ENCODE results near the gene CAMTA1. TPM values are rescaled to one million over a fixed set of nuclear protein-coding genes. Genes with fewer than 3 reads are reported as not detected.

The CAMTA1 gene
- total RNA-seq, 2 experiments from 2014 or later, result 43.9 to 73.3 TPM

GRCh38 chr1:6832531-6833188, 47.4 kb downstream of the CAMTA1 start:
- Histone ChIP-seq H4K20me1 (ENCODE audit: insufficient read depth, low read length) (no peaks in the 10 kb centered on the region), H3K9me2 (ENCODE audit: insufficient read depth, low read length) (no peaks in the 10 kb centered on the region), H3K4me3 (ENCODE audit: low read depth, low read length, poor library complexity, severe bottlenecking) (no peak overlapping the region), H3K4me1 (ENCODE audit: insufficient read depth, low read length, poor library complexity, severe bottlenecking) (no peaks in the 10 kb centered on the region), H3K9me3 (ENCODE audit: low read length) (no peaks in the 10 kb centered on the region), H3K4me2 (ENCODE audit: low read length) (no peak overlapping the region), H3K27ac (ENCODE audit: low read depth, low read length, poor library complexity, severe bottlenecking) (no peak overlapping the region), H3K36me3 (ENCODE audit: insufficient read depth, low read length) (peaks cover 9% of the 10 kb centered on the region; the same call in 1 of the 2 replicates), H3K79me2 (ENCODE audit: insufficient read depth, low read depth, low read length) (no peaks in the 10 kb centered on the region), H2AFZ (ENCODE audit: low read length) (no peak overlapping the region)
- POLR2A ChIA-PET, result interaction anchor here (0.9 kb wide), 1 partner anchor 10 kb away, joined by 5 read pairs; no protein-coding TSS in a partner anchor
- CTCF ChIA-PET (ENCODE audit: unreplicated experiment), result no interaction called here
- no peak for TF ChIP-seq EZH2phosphoT487 (IDR thresholded peaks at IDR 0.05; ENCODE audit: borderline replicate concordance, low read depth, low read length)
- TF ChIP-seq, protein P1, sequence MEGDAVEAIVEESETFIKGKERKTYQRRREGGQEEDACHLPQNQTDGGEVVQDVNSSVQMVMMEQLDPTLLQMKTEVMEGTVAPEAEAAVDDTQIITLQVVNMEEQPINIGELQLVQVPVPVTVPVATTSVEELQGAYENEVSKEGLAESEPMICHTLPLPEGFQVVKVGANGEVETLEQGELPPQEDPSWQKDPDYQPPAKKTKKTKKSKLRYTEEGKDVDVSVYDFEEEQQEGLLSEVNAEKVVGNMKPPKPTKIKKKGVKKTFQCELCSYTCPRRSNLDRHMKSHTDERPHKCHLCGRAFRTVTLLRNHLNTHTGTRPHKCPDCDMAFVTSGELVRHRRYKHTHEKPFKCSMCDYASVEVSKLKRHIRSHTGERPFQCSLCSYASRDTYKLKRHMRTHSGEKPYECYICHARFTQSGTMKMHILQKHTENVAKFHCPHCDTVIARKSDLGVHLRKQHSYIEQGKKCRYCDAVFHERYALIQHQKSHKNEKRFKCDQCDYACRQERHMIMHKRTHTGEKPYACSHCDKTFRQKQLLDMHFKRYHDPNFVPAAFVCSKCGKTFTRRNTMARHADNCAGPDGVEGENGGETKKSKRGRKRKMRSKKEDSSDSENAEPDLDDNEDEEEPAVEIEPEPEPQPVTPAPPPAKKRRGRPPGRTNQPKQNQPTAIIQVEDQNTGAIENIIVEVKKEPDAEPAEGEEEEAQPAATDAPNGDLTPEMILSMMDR (conservative IDR thresholded peaks at IDR 0.05; ENCODE audit: low read length), result no peak
- no TSS peak for BruUV-seq (replicated peaks)
- DNase-seq (ENCODE audit: low spot score), result no peak
- intact Hi-C loops (cut with micrococcal nuclease; ENCODE audit: unreplicated experiment), result no loop called here

DNA sequence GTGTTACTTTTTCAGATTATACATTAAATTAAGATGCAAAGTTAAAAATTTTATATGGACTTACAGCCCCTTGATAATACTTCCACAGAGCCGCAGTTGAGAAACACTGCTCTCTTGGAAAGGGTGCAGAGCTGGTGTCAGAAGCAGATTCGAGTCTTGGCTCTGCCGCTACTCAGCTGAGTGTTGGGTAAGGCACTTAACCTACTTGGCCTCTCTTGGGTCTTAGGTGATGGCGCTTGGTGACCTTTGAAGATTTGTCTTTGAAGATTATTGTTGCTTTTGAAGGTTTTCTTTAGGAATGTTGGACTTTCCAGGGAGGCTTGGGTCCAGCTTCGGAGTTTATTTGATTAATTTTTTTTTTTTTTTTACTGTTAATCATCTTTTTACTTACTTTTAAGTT, 48.5 kb downstream of the CAMTA1 start:
- H3K9me3 ChIP-seq (ENCODE audit: low read length), result no peaks in the 10 kb centered on the region
- POLR2A ChIA-PET, result interaction anchor here (0.6 to 0.7 kb wide), 2 partner anchors 50 to 64 kb away, joined by 4 to 5 read pairs; no protein-coding TSS in a partner anchor
- H3K9me2 ChIP-seq (ENCODE audit: insufficient read depth, low read length), result no peaks in the 10 kb centered on the region
- TF ChIP-seq, protein P1 (conservative IDR thresholded peaks at IDR 0.05; ENCODE audit: low read length), result no peak
- TF ChIP-seq EZH2phosphoT487 (IDR thresholded peaks at IDR 0.05; ENCODE audit: borderline replicate concordance, low read depth, low read length), result no peak
- H3K79me2 ChIP-seq (ENCODE audit: insufficient read depth, low read depth, low read length), result no peaks in the 10 kb centered on the region
- no TSS peak for BruUV-seq (replicated peaks)
- no peak overlapping the region for H3K4me3 ChIP-seq (ENCODE audit: low read depth, low read length, poor library complexity, severe bottlenecking)
- no peak overlapping the region for H3K27ac ChIP-seq (ENCODE audit: low read depth, low read length, poor library complexity, severe bottlenecking)
- peaks cover 6% of the 10 kb centered on the region; the same call in 1 of the 2 replicates for H3K36me3 ChIP-seq (ENCODE audit: insufficient read depth, low read length)
- DNase-seq (ENCODE audit: low spot score), result no peak
- CTCF ChIA-PET (ENCODE audit: unreplicated experiment), result no interaction called here
- H4K20me1 ChIP-seq (ENCODE audit: insufficient read depth, low read length), result no peaks in the 10 kb centered on the region
- no peak overlapping the region for H3K4me2 ChIP-seq (ENCODE audit: low read length)
- H2AFZ ChIP-seq (ENCODE audit: low read length), result no peak overlapping the region
- no peaks in the 10 kb centered on the region for H3K4me1 ChIP-seq (ENCODE audit: insufficient read depth, low read length, poor library complexity, severe bottlenecking)
- intact Hi-C loops (cut with micrococcal nuclease; ENCODE audit: unreplicated experiment), result no loop called here

GRCh38 chr1:6834366-6834765, 49.1 kb downstream of the CAMTA1 start:
- ChIA-PET POLR2A (no interaction called here), CTCF (ENCODE audit: unreplicated experiment) (interaction anchor here (1.5 kb wide), 1 partner anchor 11 kb away, joined by 3 read pairs; no protein-coding TSS in a partner anchor)
- Histone ChIP-seq H3K27ac (ENCODE audit: low read depth, low read length, poor library complexity, severe bottlenecking) (no peak overlapping the region), H3K4me1 (ENCODE audit: insufficient read depth, low read length, poor library complexity, severe bottlenecking) (no peaks in the 10 kb centered on the region), H3K36me3 (ENCODE audit: insufficient read depth, low read length) (peaks cover 3% of the 10 kb centered on the region; the same call in 1 of the 2 replicates), H3K4me3 (ENCODE audit: low read depth, low read length, poor library complexity, severe bottlenecking) (no peak overlapping the region), H3K79me2 (ENCODE audit: insufficient read depth, low read depth, low read length) (no peaks in the 10 kb centered on the region), H4K20me1 (ENCODE audit: insufficient read depth, low read length) (no peaks in the 10 kb centered on the region), H3K4me2 (ENCODE audit: low read length) (no peak overlapping the region), H3K9me3 (ENCODE audit: low read length) (no peaks in the 10 kb centered on the region), H2AFZ (ENCODE audit: low read length) (no peak overlapping the region), H3K9me2 (ENCODE audit: insufficient read depth, low read length) (no peaks in the 10 kb centered on the region)
- DNase-seq (ENCODE audit: low spot score), result no peak
- BruUV-seq (replicated peaks), result no TSS peak
- TF ChIP-seq, protein P1 (conservative IDR thresholded peaks at IDR 0.05; ENCODE audit: low read length), result no peak
- no peak for TF ChIP-seq EZH2phosphoT487 (IDR thresholded peaks at IDR 0.05; ENCODE audit: borderline replicate concordance, low read depth, low read length)
- intact Hi-C loops (cut with micrococcal nuclease; ENCODE audit: unreplicated experiment), result no loop called here
